Measurements from ENCODE around the gene KIAA2012. TPM values are rescaled to one million over a fixed set of nuclear protein-coding genes. Genes with fewer than 3 reads are reported as not detected.

Gene KIAA2012
- total and polyA plus RNA-seq, 2 donors (not counting 1 experiment from before 2014, with no cell fraction given): not detected

- Histone ChIP-seq H3K9me3 (ENCODE audit: control extremely low read depth in 1 of 3, control insufficient read depth in 2 of 3, insufficient read depth in 1 of 3, low read length in 2 of 3) (no peaks in the 10 kb centered on the region), H4K20me1 (ENCODE audit: control insufficient read depth, insufficient read depth, low read length, poor library complexity, severe bottlenecking) (no peaks in the 10 kb centered on the region), H3K4me1 (ENCODE audit: control insufficient read depth in 2 of 2, insufficient read depth in 2 of 2, low read length in 2 of 2) (peaks cover 5 to 7% of the 10 kb centered on the region in 2 donors), H3K27me3 (replicated peaks in 1 of 4; ENCODE audit: control extremely low read depth in 1 of 4, control insufficient read depth in 3 of 4, insufficient read depth in 4 of 4, low read length in 3 of 4) (no peaks in the 10 kb centered on the region), H3K4me3 (ENCODE audit: control extremely low read depth in 1 of 5, extremely low read depth in 1 of 5, insufficient read depth in 1 of 5, low read depth in 2 of 5, low read length in 4 of 5) (no peak overlapping the region), H3K36me3 (replicated peaks in 1 of 2; ENCODE audit: control extremely low read depth in 1 of 2, control insufficient read depth in 1 of 2, extremely low read depth in 1 of 2, insufficient read depth in 2 of 2, low read length in 1 of 2) (no peaks in the 10 kb centered on the region), H3K9ac (ENCODE audit: low read length) (no peak overlapping the region), H3K27ac (ENCODE audit: low read length in 2 of 2) (no peak overlapping the region), H2AFZ (ENCODE audit: insufficient read depth, low read depth, low read length, poor library complexity, severe bottlenecking) (peak overlapping the region; percentile 4), H3K79me2 (ENCODE audit: control insufficient read depth, insufficient read depth, low read length) (no peaks in the 10 kb centered on the region), H3K4me2 (replicated peaks; ENCODE audit: low read depth, low read length, poor library complexity, severe bottlenecking) (no peak overlapping the region)
- no peak overlapping the region for H3K4me3 Mint-ChIP-seq
- DNase-seq (no peak), ATAC-seq (ENCODE audit: low read depth) (no peak)
- ChIA-PET POLR2A (no interaction called here), CTCF (no interaction called here)
- no CpG with 5 or more reads among the region's 4 CpGs for WGBS (ENCODE audit: insufficient coverage)
- H3K27me3 Mint-ChIP-seq: no peaks in the 10 kb centered on the region
- intact Hi-C loops (cut with micrococcal nuclease): no loop called here
- no peak overlapping the region for H3K27ac Mint-ChIP-seq
- TF ChIP-seq CTCF (IDR thresholded peaks at IDR 0.05) (no peak), EZH2 (IDR thresholded peaks at IDR 0.05; ENCODE audit: borderline replicate concordance, insufficient read depth, low read depth, low read length, poor library complexity, severe bottlenecking) (no peak)
- peaks cover 11% of the 10 kb centered on the region for H3K4me1 Mint-ChIP-seq
- no peaks in the 10 kb centered on the region for H3K9me3 Mint-ChIP-seq (ENCODE audit: insufficient read depth)
These were observed 68.4 kb downstream of the KIAA2012 start for GRCh38 chr2:202141329-202141947.

GRCh38 chr2:202142540-202142939, 69.5 kb downstream of the KIAA2012 start:
- H3K4me1 Mint-ChIP-seq: peaks cover 11% of the 10 kb centered on the region
- Histone ChIP-seq H3K79me2 (ENCODE audit: control insufficient read depth, insufficient read depth, low read length) (no peaks in the 10 kb centered on the region), H3K4me3 (ENCODE audit: control extremely low read depth in 1 of 5, extremely low read depth in 1 of 5, insufficient read depth in 1 of 5, low read depth in 2 of 5, low read length in 4 of 5) (no peak overlapping the region), H4K20me1 (ENCODE audit: control insufficient read depth, insufficient read depth, low read length, poor library complexity, severe bottlenecking) (no peaks in the 10 kb centered on the region), H3K27me3 (replicated peaks in 1 of 4; ENCODE audit: control extremely low read depth in 1 of 4, control insufficient read depth in 3 of 4, insufficient read depth in 4 of 4, low read length in 3 of 4) (no peaks in the 10 kb centered on the region), H3K4me1 (ENCODE audit: control insufficient read depth in 2 of 2, insufficient read depth in 2 of 2, low read length in 2 of 2) (peaks cover 5 to 7% of the 10 kb centered on the region in 2 donors), H2AFZ (ENCODE audit: insufficient read depth, low read depth, low read length, poor library complexity, severe bottlenecking) (no peak overlapping the region), H3K36me3 (replicated peaks in 1 of 2; ENCODE audit: control extremely low read depth in 1 of 2, control insufficient read depth in 1 of 2, extremely low read depth in 1 of 2, insufficient read depth in 2 of 2, low read length in 1 of 2) (no peaks in the 10 kb centered on the region), H3K9me3 (ENCODE audit: control extremely low read depth in 1 of 3, control insufficient read depth in 2 of 3, insufficient read depth in 1 of 3, low read length in 2 of 3) (no peaks in the 10 kb centered on the region), H3K9ac (ENCODE audit: low read length) (no peak overlapping the region), H3K4me2 (replicated peaks; ENCODE audit: low read depth, low read length, poor library complexity, severe bottlenecking) (no peak overlapping the region), H3K27ac (ENCODE audit: low read length in 2 of 2) (no peak overlapping the region)
- CTCF ChIA-PET: no interaction called here
- ATAC-seq (ENCODE audit: low read depth): no peak
- H3K9me3 Mint-ChIP-seq (ENCODE audit: insufficient read depth): no peaks in the 10 kb centered on the region
- no CpG with 5 or more reads among the region's 1 CpG for WGBS (ENCODE audit: insufficient coverage)
- H3K27ac Mint-ChIP-seq: no peak overlapping the region
- intact Hi-C loops (cut with micrococcal nuclease): no loop called here
- POLR2A ChIA-PET: no interaction called here
- peaks cover 3% of the 10 kb centered on the region for H3K27me3 Mint-ChIP-seq
- no peak overlapping the region for H3K4me3 Mint-ChIP-seq
- no peak for TF ChIP-seq EZH2 (IDR thresholded peaks at IDR 0.05; ENCODE audit: borderline replicate concordance, insufficient read depth, low read depth, low read length, poor library complexity, severe bottlenecking)
- no peak for TF ChIP-seq CTCF (IDR thresholded peaks at IDR 0.05)
- DNase-seq: no peak

Measured in B cell (primary cell).